ENCODE results near the gene TAX1BP3. TPM values are rescaled to one million over a fixed set of nuclear protein-coding genes. Genes with fewer than 3 reads are reported as not detected.

Gene TAX1BP3
- total RNA-seq, 1 experiment from 2014 or later, result 147 TPM

- no TSS peak for BruUV-seq (replicated peaks)
- intact Hi-C loops (cut with micrococcal nuclease), result no loop called here
- no peak for DNase-seq (ENCODE audit: unreplicated experiment)
- Mint-ChIP-seq H3K36me3 (ENCODE audit: insufficient read depth, unreplicated experiment) (peaks cover 28% of the 10 kb centered on the region), H3K9me3 (ENCODE audit: unreplicated experiment) (no peaks in the 10 kb centered on the region), H3K27ac (ENCODE audit: low read depth, unreplicated experiment) (no peak overlapping the region), H3K4me3 (ENCODE audit: unreplicated experiment) (no peak overlapping the region), H3K4me1 (ENCODE audit: insufficient read depth, unreplicated experiment) (peaks cover 6% of the 10 kb centered on the region), H3K27me3 (ENCODE audit: insufficient read depth, unreplicated experiment) (no peaks in the 10 kb centered on the region)
- POLR2A ChIA-PET, result interaction anchor here (0.5 to 4.8 kb wide), 7 partner anchors 8 to 154 kb away, joined by 3 to 34 read pairs (median 3); partner anchors contain the start of genes CTNS, EMC6, SHPK and TAX1BP3
- TF ChIP-seq CTCF (IDR thresholded peaks at IDR 0.05; ENCODE audit: unreplicated experiment), result no peak
- CTCF ChIA-PET, result interaction anchor here (0.5 to 1.8 kb wide), 3 partner anchors 11 to 175 kb away, joined by 3 to 6 read pairs (median 6); no protein-coding TSS in a partner anchor
Measured at GRCh38 chr17:3658784-3659449, 9.5 kb downstream of the TAX1BP3 start.

- DNase-seq (ENCODE audit: unreplicated experiment), result no peak
- no peak for TF ChIP-seq CTCF (IDR thresholded peaks at IDR 0.05; ENCODE audit: unreplicated experiment)
- no TSS peak for BruUV-seq (replicated peaks)
- Mint-ChIP-seq H3K27me3 (ENCODE audit: insufficient read depth, unreplicated experiment) (no peaks in the 10 kb centered on the region), H3K27ac (ENCODE audit: low read depth, unreplicated experiment) (no peak overlapping the region), H3K36me3 (ENCODE audit: insufficient read depth, unreplicated experiment) (peaks cover 30% of the 10 kb centered on the region), H3K9me3 (ENCODE audit: unreplicated experiment) (no peaks in the 10 kb centered on the region), H3K4me3 (ENCODE audit: unreplicated experiment) (no peak overlapping the region), H3K4me1 (ENCODE audit: insufficient read depth, unreplicated experiment) (peaks cover 6% of the 10 kb centered on the region)
- POLR2A ChIA-PET, result interaction anchor here (0.6 to 4.8 kb wide), 4 partner anchors 7 to 155 kb away, joined by 3 to 34 read pairs (median 3); partner anchors contain the start of genes EMC6 and TAX1BP3
- CTCF ChIA-PET, result interaction anchor here (1.3 to 1.8 kb wide), 2 partner anchors 10 to 13 kb away, joined by 6 read pairs; no protein-coding TSS in a partner anchor
- intact Hi-C loops (cut with micrococcal nuclease), result no loop called here
Measured at GRCh38 chr17:3657874-3658783, 10.2 kb downstream of the TAX1BP3 start.

GRCh38 chr17:3657588-3657869 lies 10.8 kb downstream of the TAX1BP3 start:
- no TSS peak for BruUV-seq (replicated peaks)
- no peak for TF ChIP-seq CTCF (IDR thresholded peaks at IDR 0.05; ENCODE audit: unreplicated experiment)
- ChIA-PET POLR2A (interaction anchor here (4.8 kb wide), 1 partner anchor 10 kb away, joined by 34 read pairs; the partner anchor contains the start of genes EMC6 and TAX1BP3), CTCF (interaction anchor here (1.8 kb wide), 1 partner anchor 9 kb away, joined by 6 read pairs; no protein-coding TSS in a partner anchor)
- H3K4me1 Mint-ChIP-seq (ENCODE audit: insufficient read depth, unreplicated experiment), result peaks cover 6% of the 10 kb centered on the region
- intact Hi-C loops (cut with micrococcal nuclease), result no loop called here
- no peaks in the 10 kb centered on the region for H3K9me3 Mint-ChIP-seq (ENCODE audit: unreplicated experiment)
- peaks cover 30% of the 10 kb centered on the region for H3K36me3 Mint-ChIP-seq (ENCODE audit: insufficient read depth, unreplicated experiment)
- H3K4me3 Mint-ChIP-seq (ENCODE audit: unreplicated experiment), result no peak overlapping the region
- no peak overlapping the region for H3K27ac Mint-ChIP-seq (ENCODE audit: low read depth, unreplicated experiment)
- no peaks in the 10 kb centered on the region for H3K27me3 Mint-ChIP-seq (ENCODE audit: insufficient read depth, unreplicated experiment)
- DNase-seq (ENCODE audit: unreplicated experiment), result no peak

All from MCF 10A (cell line).